Smooth muscle cell of the pulmonary artery (primary cell): ENCODE results near the gene UMPS. TPM values are rescaled to one million over a fixed set of nuclear protein-coding genes. Genes with fewer than 3 reads are reported as not detected.

Source experiments
- total RNA-seq: library from RNA; depleted of rRNA; stranded (reverse); fragments of >200 nt; gene quantifications from 2 replicates; pipeline ENCODE4 v1.2.3, GENCODE V29; 2014

The UMPS gene
- 21.7 and 22.5 TPM in 2 replicates for total RNA-seq

GRCh38 chr3:124730129-124730940 lies at the start of gene UMPS:
TSS of gene UMPS (plus strand) at chr3:124730452. CDS start at chr3:124730472, 20 bp downstream.

Other genes starting within 250 kb of the UMPS start
- gene ITGB5, start 156.9 kb downstream of the UMPS start, total RNA-seq = 842 and 876 TPM in 2 replicates
- gene MUC13, start 204.3 kb downstream of the UMPS start, total RNA-seq = under 0.01 and 0.10 TPM in 2 replicates